ENCODE data around the gene MISP3.

DNA sequence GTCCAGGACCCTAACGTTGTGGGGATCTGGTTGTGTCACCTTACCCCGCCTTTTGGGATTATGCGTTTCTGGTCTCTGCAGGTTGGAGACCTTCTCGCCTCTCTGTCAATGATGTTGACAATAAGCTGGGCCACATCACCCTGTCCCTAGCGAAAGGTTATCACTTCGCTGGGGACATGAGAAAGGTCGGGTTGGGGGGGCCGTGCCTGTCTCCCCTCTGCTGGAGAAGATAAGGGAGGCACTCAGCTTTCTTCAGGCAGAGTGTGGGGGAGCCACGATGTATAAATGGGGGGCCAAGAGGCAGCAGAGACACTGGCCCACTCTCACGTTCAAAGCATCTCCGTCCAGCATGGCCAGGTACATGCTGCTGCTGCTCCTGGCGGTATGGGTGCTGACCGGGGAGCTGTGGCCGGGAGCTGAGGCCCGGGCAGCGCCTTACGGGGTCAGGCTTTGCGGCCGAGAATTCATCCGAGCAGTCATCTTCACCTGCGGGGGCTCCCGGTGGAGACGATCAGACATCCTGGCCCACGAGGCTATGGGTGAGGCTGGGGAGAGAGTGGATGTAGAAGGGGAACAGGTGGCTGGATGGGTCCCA, 44.6 kb upstream of the MISP3 start, which contains the start of gene RLN3:
- no peak for TF ChIP-seq TARDBP (IDR thresholded peaks at IDR 0.05)
- TF ChIP-seq POLR2A (conservative IDR thresholded peaks at IDR 0.05) = no peak
- TF ChIP-seq ELF1 (tag; IDR thresholded peaks at IDR 0.05) = no peak
- no peak for TF ChIP-seq MAFG (tag; conservative IDR thresholded peaks at IDR 0.05)
- no peak for TF ChIP-seq RAD51 (IDR thresholded peaks at IDR 0.05; ENCODE audit: borderline replicate concordance, low read depth)
- TF ChIP-seq EZH2 (IDR thresholded peaks at IDR 0.05; ENCODE audit: borderline replicate concordance, low read depth, low read length) = no peak
- TF ChIP-seq ZKSCAN1 (IDR thresholded peaks at IDR 0.05; ENCODE audit: low read depth, low read length) = no peak
- no peak for TF ChIP-seq REST (IDR thresholded peaks at IDR 0.05; ENCODE audit: borderline replicate concordance)
- TF ChIP-seq REST (CRISPR knock-in tag; IDR thresholded peaks at IDR 0.05; ENCODE audit: low read depth) = no peak
- no peak for TF ChIP-seq BRD9 (IDR thresholded peaks at IDR 0.05; ENCODE audit: low read depth, partially characterized antibody)
- TF ChIP-seq CTCF (IDR thresholded peaks at IDR 0.05 in 2 of 3, conservative IDR thresholded peaks at IDR 0.05 in 1 of 3; ENCODE audit: insufficient read depth in 2 of 3, low read depth in 1 of 3, low read length in 3 of 3) = no peak
